Ectodermal cell (in vitro differentiated cells): ENCODE measurements around the gene ZNF287.

ENCODE experiments used
- H3K27ac ChIP-seq: 2 replicates; pipeline ENCODE4 v1.7.0; 2013; ENCODE audit warnings: mild to moderate bottlenecking, low read depth, low read length; ENCODE audit not compliant: insufficient read depth, poor library complexity, severe bottlenecking
- H3K27me3 ChIP-seq: 2 replicates; pipeline ENCODE4 v1.7.0; 2013; ENCODE audit warnings: mild to moderate bottlenecking, low read length; ENCODE audit not compliant: insufficient read depth, control insufficient read depth, poor library complexity, severe bottlenecking
- H3K36me3 ChIP-seq: one replicate; pipeline ENCODE4 v1.7.0; 2013; ENCODE audit warnings: low read length; ENCODE audit not compliant: control insufficient read depth, insufficient read depth
- H3K4me1 ChIP-seq: one replicate; pipeline ENCODE4 v1.7.0; 2013; ENCODE audit warnings: low read length; ENCODE audit not compliant: control insufficient read depth, insufficient read depth
- H3K4me3 ChIP-seq: 2 replicates; pipeline ENCODE4 v1.7.0; 2013; ENCODE audit warnings: low read depth, low read length, control low read depth; ENCODE audit not compliant: insufficient read depth
- H3K9me3 ChIP-seq: 2 replicates; pipeline ENCODE4 v1.7.0; 2013; ENCODE audit warnings: mild to moderate bottlenecking, low read length, moderate library complexity; ENCODE audit not compliant: control insufficient read depth
- WGBS, 2 experiments: methylation state at CpG; one replicate each; pipeline ENCODE4 v1.1.7; 2013; ENCODE audit warnings: missing lambda C conversion rate in 2 of 2; 5-methylcytosine and 5-hydroxymethylcytosine counted together

Gene ZNF287

GRCh38 chr17:16517477-16517876 lies 51.5 kb downstream of the ZNF287 start:
- Histone ChIP-seq H3K4me3 (no peak overlapping the region), H3K27ac (no peak overlapping the region), H3K36me3 (no peaks in the 10 kb centered on the region), H3K9me3 (no peaks in the 10 kb centered on the region), H3K4me1 (peaks cover 14% of the 10 kb centered on the region), H3K27me3 (no peaks in the 10 kb centered on the region)
- WGBS, 2 experiments, result 93 to 95% methylated on average over 7 of the region's 7 CpGs

GRCh38 chr17:16516594-16517051 lies 52.4 kb downstream of the ZNF287 start:
- no peak overlapping the region for H3K4me3 ChIP-seq
- H3K4me1 ChIP-seq, result peaks cover 22% of the 10 kb centered on the region
- H3K27ac ChIP-seq, result no peak overlapping the region

GRCh38 chr17:16515933-16516332 lies 53.1 kb downstream of the ZNF287 start:
- WGBS, 2 experiments, result 94 to 98% methylated on average over 4 of the region's 4 CpGs
- no peak overlapping the region for H3K4me3 ChIP-seq
- H3K9me3 ChIP-seq, result no peaks in the 10 kb centered on the region
- H3K27me3 ChIP-seq, result no peaks in the 10 kb centered on the region
- H3K4me1 ChIP-seq, result peaks cover 23% of the 10 kb centered on the region
- H3K27ac ChIP-seq, result no peak overlapping the region
- H3K36me3 ChIP-seq, result no peaks in the 10 kb centered on the region

More at GRCh38 chr17:16516594-16517051, 52.4 kb downstream of the ZNF287 start:
- H3K36me3 ChIP-seq, result no peaks in the 10 kb centered on the region
- no peaks in the 10 kb centered on the region for H3K9me3 ChIP-seq
- 14 to 21% methylated on average over 16 of the region's 16 CpGs for WGBS, 2 experiments
- no peaks in the 10 kb centered on the region for H3K27me3 ChIP-seq

GRCh38 chr17:16513873-16514272 lies 55.1 kb downstream of the ZNF287 start:
- H3K27me3 ChIP-seq, result no peaks in the 10 kb centered on the region
- no peaks in the 10 kb centered on the region for H3K9me3 ChIP-seq
- 94 to 95% methylated on average over 6 of the region's 6 CpGs for WGBS, 2 experiments
- no peaks in the 10 kb centered on the region for H3K36me3 ChIP-seq
- H3K27ac ChIP-seq, result no peak overlapping the region
- no peak overlapping the region for H3K4me3 ChIP-seq
- H3K4me1 ChIP-seq, result peaks cover 23% of the 10 kb centered on the region

- H3K27ac ChIP-seq, result peak overlapping the region; percentile 28
These were observed 57.0 kb downstream of the ZNF287 start for GRCh38 chr17:16512011-16512410.

GRCh38 chr17:16511593-16511992 lies 57.4 kb downstream of the ZNF287 start:
- Histone ChIP-seq H3K36me3 (no peaks in the 10 kb centered on the region), H3K27me3 (no peaks in the 10 kb centered on the region), H3K27ac (peak overlapping the region; percentile 28), H3K4me1 (peaks cover 17% of the 10 kb centered on the region), H3K4me3 (no peak overlapping the region), H3K9me3 (no peaks in the 10 kb centered on the region)
- 91 to 93% methylated on average over 1 of the region's 1 CpG for WGBS, 2 experiments

More at GRCh38 chr17:16512011-16512410, 57.0 kb downstream of the ZNF287 start:
- H3K27me3 ChIP-seq, result no peaks in the 10 kb centered on the region
- H3K36me3 ChIP-seq, result no peaks in the 10 kb centered on the region
- WGBS, 2 experiments, result 30 to 33% methylated on average over 4 of the region's 4 CpGs
- no peak overlapping the region for H3K4me3 ChIP-seq
- no peaks in the 10 kb centered on the region for H3K9me3 ChIP-seq
- peaks cover 20% of the 10 kb centered on the region for H3K4me1 ChIP-seq

GRCh38 chr17:16507918-16508533 lies 61.0 kb downstream of the ZNF287 start:
- Histone ChIP-seq H3K27me3 (no peaks in the 10 kb centered on the region), H3K36me3 (no peaks in the 10 kb centered on the region), H3K9me3 (no peaks in the 10 kb centered on the region), H3K4me3 (no peak overlapping the region), H3K4me1 (peaks cover 11% of the 10 kb centered on the region), H3K27ac (no peak overlapping the region)
- 88 to 90% methylated on average over 8 of the region's 8 CpGs for WGBS, 2 experiments

- Histone ChIP-seq H3K27ac (no peak overlapping the region), H3K36me3 (no peaks in the 10 kb centered on the region), H3K27me3 (no peaks in the 10 kb centered on the region), H3K9me3 (no peaks in the 10 kb centered on the region), H3K4me3 (no peak overlapping the region), H3K4me1 (no peaks in the 10 kb centered on the region)
- 91% methylated on average over 3 of the region's 3 CpGs for WGBS, 2 experiments
These were observed 62.8 kb downstream of the ZNF287 start for GRCh38 chr17:16506188-16506587.

GRCh38 chr17:16504984-16505383 lies 64.0 kb downstream of the ZNF287 start:
- no peak overlapping the region for H3K4me3 ChIP-seq
- no peaks in the 10 kb centered on the region for H3K36me3 ChIP-seq
- no peak overlapping the region for H3K27ac ChIP-seq
- H3K4me1 ChIP-seq, result no peaks in the 10 kb centered on the region
- H3K27me3 ChIP-seq, result no peaks in the 10 kb centered on the region
- WGBS, 2 experiments, result 95 to 96% methylated on average over 3 of the region's 3 CpGs
- no peaks in the 10 kb centered on the region for H3K9me3 ChIP-seq
